GM12865 (cell line): ENCODE results near the gene QPCT.

Experiments used
- DNase-seq: peaks from one replicate; pipeline ENCODE4 v3.0.0; 2010; ENCODE audit warnings: low read depth
- H3K4me3 ChIP-seq: 2 replicates; pipeline ENCODE4 v1.5.1; 2011; ENCODE audit warnings: mild to moderate bottlenecking, low read depth, low read length, control low read depth
- TF ChIP-seq, protein P1 (sequence below): IDR thresholded peaks from 2 replicates; pipeline ENCODE4 v1.5.1; 2011; ENCODE audit warnings: low read length, control low read depth, low read depth, inconsistent platforms; ENCODE audit not compliant: insufficient read depth; ENCODE audit errors: missing control alignments

Gene QPCT

DNA sequence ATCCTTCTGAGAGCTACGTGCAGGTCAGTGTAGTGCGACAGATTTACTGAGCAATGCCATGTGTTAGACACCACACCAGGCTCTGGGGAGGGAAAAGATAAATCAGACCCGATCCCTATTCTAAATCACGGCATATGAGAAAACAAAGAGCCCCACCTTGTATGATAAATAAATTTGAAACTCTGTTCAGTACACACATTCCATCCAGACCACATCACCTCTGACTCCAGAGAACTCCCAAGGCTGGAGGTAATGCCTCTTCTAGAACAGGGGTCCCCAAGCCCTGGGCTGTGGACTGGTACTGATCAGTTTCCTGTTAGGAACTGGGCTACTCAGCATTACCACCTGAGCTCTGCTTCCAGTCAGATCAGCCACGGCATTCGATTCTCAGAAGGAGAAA is 77.3 kb downstream of the QPCT start:
- DNase-seq: no peak
- TF ChIP-seq, protein P1, sequence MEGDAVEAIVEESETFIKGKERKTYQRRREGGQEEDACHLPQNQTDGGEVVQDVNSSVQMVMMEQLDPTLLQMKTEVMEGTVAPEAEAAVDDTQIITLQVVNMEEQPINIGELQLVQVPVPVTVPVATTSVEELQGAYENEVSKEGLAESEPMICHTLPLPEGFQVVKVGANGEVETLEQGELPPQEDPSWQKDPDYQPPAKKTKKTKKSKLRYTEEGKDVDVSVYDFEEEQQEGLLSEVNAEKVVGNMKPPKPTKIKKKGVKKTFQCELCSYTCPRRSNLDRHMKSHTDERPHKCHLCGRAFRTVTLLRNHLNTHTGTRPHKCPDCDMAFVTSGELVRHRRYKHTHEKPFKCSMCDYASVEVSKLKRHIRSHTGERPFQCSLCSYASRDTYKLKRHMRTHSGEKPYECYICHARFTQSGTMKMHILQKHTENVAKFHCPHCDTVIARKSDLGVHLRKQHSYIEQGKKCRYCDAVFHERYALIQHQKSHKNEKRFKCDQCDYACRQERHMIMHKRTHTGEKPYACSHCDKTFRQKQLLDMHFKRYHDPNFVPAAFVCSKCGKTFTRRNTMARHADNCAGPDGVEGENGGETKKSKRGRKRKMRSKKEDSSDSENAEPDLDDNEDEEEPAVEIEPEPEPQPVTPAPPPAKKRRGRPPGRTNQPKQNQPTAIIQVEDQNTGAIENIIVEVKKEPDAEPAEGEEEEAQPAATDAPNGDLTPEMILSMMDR: no peak
- H3K4me3 ChIP-seq: no peak overlapping the region

DNA sequence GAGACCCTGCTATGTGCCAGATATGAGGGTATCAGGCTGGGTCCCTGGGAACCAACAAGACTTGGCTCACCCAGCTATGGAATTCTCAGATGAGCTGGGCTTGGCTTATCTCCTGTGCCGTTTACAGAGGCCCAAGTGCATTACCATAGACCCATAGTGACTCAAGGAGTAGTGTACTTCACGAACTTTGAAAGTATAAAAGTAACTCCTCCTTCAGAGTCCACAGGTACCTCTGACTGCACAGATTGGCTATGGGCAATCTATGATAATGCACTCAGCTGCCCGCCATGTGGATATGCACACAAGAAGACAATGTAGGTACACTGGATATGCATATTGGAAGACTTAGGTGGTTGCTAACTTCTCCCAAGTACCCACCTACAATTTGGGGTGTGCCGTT is 78.4 kb downstream of the QPCT start:
- H3K4me3 ChIP-seq: no peak overlapping the region
- DNase-seq: no peak
- TF ChIP-seq, protein P1: no peak
